Esophagus squamous epithelium (tissue), 4 donors: ENCODE measurements around the gene CALN1.

ENCODE experiments used
- CTCF ChIP-seq, 6 experiments: fragments of 450-650 bp in 4 of 6; fragments of 200-600 bp in 2 of 6; sonication (generic) in 2 of 6; IDR thresholded peaks; one replicate each; pipeline ENCODE4 v1.5.1; 2016 to 2019; ENCODE audit warnings: antibody characterized with exemption in 6 of 6, mild to moderate bottlenecking in 4 of 6, moderate library complexity in 4 of 6
- POLR2A ChIP-seq, 4 donors: fragments of 450-650 bp; IDR thresholded peaks; one replicate each; pipeline ENCODE4 v1.6.1; 2017; ENCODE audit warnings: antibody characterized with exemption in 4 of 4, mild to moderate bottlenecking in 4 of 4, moderate library complexity in 3 of 4

- TF ChIP-seq CTCF (IDR thresholded peaks at IDR 0.05) (no peak), POLR2A (IDR thresholded peaks at IDR 0.05) (no peak)
Measured at GRCh38 chr7:72037516-72037915, 374.6 kb downstream of the CALN1 start.
